ENCODE measurements around the gene SYT9. TPM values are rescaled to one million over a fixed set of nuclear protein-coding genes. Genes with fewer than 3 reads are reported as not detected.

SYT9 gene
- total and polyA plus RNA-seq, 2 of the 4 experiments (the other 2 are of a cell fraction): not detected

DNA sequence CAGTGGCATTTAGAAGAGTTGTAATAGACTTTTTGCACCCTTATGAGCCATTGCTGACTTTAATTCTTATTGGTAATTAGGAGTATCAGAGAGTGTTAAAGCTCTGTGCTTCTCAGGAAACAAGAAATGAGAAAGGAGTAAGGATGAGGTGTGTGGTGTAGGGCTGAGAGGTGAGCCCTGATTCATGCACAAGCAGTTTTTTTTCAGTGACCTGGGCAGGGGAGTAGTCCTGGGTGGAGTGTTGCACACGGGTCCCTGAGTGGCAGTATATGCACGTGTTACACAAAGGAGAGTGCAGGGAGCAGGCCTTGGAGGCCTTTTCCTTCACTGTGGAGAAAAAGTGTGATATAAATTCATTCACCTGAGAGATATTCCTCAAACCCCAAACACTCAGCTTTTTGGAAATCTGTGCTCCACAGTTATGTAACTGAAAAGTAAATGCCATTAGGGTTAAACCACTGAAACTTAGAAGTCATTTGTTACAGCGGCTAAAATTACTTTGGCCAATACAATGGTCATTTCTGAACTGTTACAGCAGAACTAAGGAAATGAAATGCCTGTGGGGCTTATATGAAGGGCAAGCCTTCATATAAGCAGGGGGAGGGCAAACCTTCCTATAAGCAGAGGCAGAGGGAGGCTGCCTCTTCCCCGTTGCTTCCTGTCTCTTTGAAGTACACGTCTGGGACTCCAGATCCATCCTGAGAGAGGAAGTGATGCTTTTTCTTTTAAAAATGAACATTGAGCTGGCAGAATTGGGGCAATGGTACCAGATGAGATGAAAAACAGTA, 171.0 kb downstream of the SYT9 start:
- H3K4me2 ChIP-seq (ENCODE audit: low read depth, low read length): no peak overlapping the region
- no peak overlapping the region for H3K23ac ChIP-seq (ENCODE audit: low read depth, low read length)
- WGBS, 2 experiments (ENCODE audit: extremely low coverage in 2 of 2, insufficient read length in 1 of 2): no CpG with 5 or more reads among the region's 5 CpGs
- no peak overlapping the region for H3K4me3 ChIP-seq (ENCODE audit: insufficient read depth, low read depth, low read length)
- H2BK15ac ChIP-seq (ENCODE audit: low read depth, low read length): no peak overlapping the region
- no peak overlapping the region for H2BK20ac ChIP-seq (ENCODE audit: low read depth, low read length)
- no peaks in the 10 kb centered on the region for H3K79me1 ChIP-seq (ENCODE audit: low read depth in 1 of 2, low read length in 2 of 2)
- H4K5ac ChIP-seq (ENCODE audit: low read depth, low read length): no peak overlapping the region
- ATAC-seq (ENCODE audit: low read depth): no peak
- no peak overlapping the region for H2BK5ac ChIP-seq (ENCODE audit: low read depth, low read length, poor library complexity, severe bottlenecking)
- no peaks in the 10 kb centered on the region for H3K36me3 ChIP-seq (ENCODE audit: control insufficient read depth, insufficient read depth, low read length)
- H2AFZ ChIP-seq (replicated peaks; ENCODE audit: low read length, poor library complexity): no peak overlapping the region
- DNase-seq: no peak
- H3K18ac ChIP-seq (ENCODE audit: low read depth, low read length): no peak overlapping the region
- H4K91ac ChIP-seq (ENCODE audit: insufficient read depth, low read depth, low read length): no peak overlapping the region
- H2AK5ac ChIP-seq (ENCODE audit: low read depth, low read length): no peak overlapping the region
- ChIA-PET CTCF (no interaction called here), POLR2A (ENCODE audit: unreplicated experiment) (no interaction called here)
- H2AK9ac ChIP-seq (replicated peaks; ENCODE audit: low read depth, low read length, poor library complexity): no peak overlapping the region
- no peak for TF ChIP-seq NFE2L2 (IDR thresholded peaks at IDR 0.05; ENCODE audit: low read depth, low read length)
- TF ChIP-seq RFX5 (IDR thresholded peaks at IDR 0.05; ENCODE audit: low read depth, low read length): no peak
- TF ChIP-seq, protein P1, sequence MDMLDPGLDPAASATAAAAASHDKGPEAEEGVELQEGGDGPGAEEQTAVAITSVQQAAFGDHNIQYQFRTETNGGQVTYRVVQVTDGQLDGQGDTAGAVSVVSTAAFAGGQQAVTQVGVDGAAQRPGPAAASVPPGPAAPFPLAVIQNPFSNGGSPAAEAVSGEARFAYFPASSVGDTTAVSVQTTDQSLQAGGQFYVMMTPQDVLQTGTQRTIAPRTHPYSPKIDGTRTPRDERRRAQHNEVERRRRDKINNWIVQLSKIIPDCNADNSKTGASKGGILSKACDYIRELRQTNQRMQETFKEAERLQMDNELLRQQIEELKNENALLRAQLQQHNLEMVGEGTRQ (IDR thresholded peaks at IDR 0.05; ENCODE audit: low read depth, low read length): no peak
- TF ChIP-seq MAFK (IDR thresholded peaks at IDR 0.05; ENCODE audit: low read depth, low read length): no peak
- no peak for TF ChIP-seq MXI1 (IDR thresholded peaks at IDR 0.05; ENCODE audit: borderline replicate concordance, low read depth, low read length)
- no peak for TF ChIP-seq RCOR1 (IDR thresholded peaks at IDR 0.05; ENCODE audit: insufficient replicate concordance, low read length)
- H4K8ac ChIP-seq (ENCODE audit: low read depth in 2 of 2, low read length in 2 of 2): no peak overlapping the region
- H3K4me1 ChIP-seq (ENCODE audit: control insufficient read depth, insufficient read depth, low read length): no peaks in the 10 kb centered on the region
- no peak overlapping the region for H3K27ac ChIP-seq (ENCODE audit: insufficient read depth, low read length)
- no peaks in the 10 kb centered on the region for H3K9me3 ChIP-seq (ENCODE audit: control insufficient read depth, insufficient read depth, low read length)
- no peak overlapping the region for H3K56ac ChIP-seq (ENCODE audit: extremely low read depth, insufficient read depth, low read length)
- in situ Hi-C loops (cut with MboI; ENCODE audit: low sequenced_read_pairs): no loop called here
- BruUV-seq (replicated peaks): no TSS peak
- dilution Hi-C loops (cut with HindIII; ENCODE audit: low sequenced_read_pairs, unreplicated experiment): no loop called here
- H3K4ac ChIP-seq (ENCODE audit: low read depth, low read length): no peak overlapping the region
- no peak overlapping the region for H3K14ac ChIP-seq (replicated peaks; ENCODE audit: low read depth, low read length)
- H3K9me1 ChIP-seq (ENCODE audit: insufficient read depth, low read length): no peaks in the 10 kb centered on the region
- H3K9ac ChIP-seq (ENCODE audit: low read depth, low read length): no peak overlapping the region
- no peaks in the 10 kb centered on the region for H3K27me3 ChIP-seq (ENCODE audit: control insufficient read depth, insufficient read depth, low read length)
- intact Hi-C loops (cut with micrococcal nuclease): no loop called here
- no peak overlapping the region for H2BK120ac ChIP-seq (ENCODE audit: low read depth, low read length)
- no peaks in the 10 kb centered on the region for H4K20me1 ChIP-seq (ENCODE audit: insufficient read depth, low read length)
